GM12875 (cell line): ENCODE results near the gene ABCG1.

ENCODE experiments used
- H3K4me3 ChIP-seq: one replicate; pipeline ENCODE4 v1.5.1; 2011; ENCODE audit warnings: low read depth, low read length, control low read depth
- CTCF ChIP-seq: IDR thresholded peaks from 2 replicates; pipeline ENCODE4 v1.5.1; 2011; ENCODE audit warnings: low read depth, mild to moderate bottlenecking, control low read depth, inconsistent platforms, low read length, moderate library complexity, borderline replicate concordance; ENCODE audit not compliant: insufficient read depth

ABCG1 gene

DNA sequence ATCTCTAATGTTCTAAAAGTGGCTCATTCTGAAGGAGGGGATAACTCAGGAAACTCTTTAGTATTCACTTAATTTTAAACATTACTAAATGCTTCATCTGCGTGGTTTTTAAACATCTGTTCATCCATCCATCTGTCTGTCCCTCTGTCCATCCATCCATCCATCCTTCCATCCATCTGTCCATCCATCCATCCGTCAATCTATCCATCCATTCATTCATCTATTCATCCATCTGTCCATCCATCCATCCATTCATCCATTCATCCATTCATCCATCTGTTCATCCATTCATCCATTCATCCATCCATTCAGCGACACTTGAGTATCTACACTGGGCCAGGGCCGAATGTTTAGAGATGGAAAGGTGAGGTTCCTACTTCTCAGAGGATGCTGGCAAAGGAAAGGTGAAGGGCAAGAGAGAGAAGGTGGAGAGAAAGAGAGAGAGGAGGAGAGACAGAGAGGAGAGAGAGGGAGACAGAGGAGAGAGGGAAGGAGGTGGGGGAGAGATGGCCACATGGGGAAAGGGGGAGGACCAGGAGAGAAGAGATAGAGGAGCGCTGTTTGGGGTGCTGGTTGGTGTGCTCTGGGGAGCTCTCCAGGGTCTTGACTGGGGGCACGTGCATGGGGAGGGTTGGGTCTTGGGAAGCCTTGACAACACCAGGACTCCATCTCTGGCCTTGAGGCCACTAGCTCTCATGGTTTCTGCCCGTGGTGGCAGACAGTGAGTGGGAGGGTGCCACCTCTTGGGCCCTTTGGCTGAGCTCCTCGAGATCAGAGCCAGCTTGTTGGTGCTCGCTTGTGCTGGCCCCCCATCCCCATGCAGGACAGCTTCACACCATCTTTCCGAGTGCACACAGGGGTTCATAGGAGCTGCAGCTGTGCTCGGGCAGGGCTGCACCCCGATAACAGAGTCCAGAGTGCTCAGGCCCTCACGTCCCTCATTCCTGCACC lies 45.6 kb downstream of the ABCG1 start:
- no peak overlapping the region for H3K4me3 ChIP-seq
- no peak for TF ChIP-seq CTCF

- no peak overlapping the region for H3K4me3 ChIP-seq
- no peak for TF ChIP-seq CTCF
Measured at GRCh38 chr21:42265231-42265812, 46.4 kb downstream of the ABCG1 start.

DNA sequence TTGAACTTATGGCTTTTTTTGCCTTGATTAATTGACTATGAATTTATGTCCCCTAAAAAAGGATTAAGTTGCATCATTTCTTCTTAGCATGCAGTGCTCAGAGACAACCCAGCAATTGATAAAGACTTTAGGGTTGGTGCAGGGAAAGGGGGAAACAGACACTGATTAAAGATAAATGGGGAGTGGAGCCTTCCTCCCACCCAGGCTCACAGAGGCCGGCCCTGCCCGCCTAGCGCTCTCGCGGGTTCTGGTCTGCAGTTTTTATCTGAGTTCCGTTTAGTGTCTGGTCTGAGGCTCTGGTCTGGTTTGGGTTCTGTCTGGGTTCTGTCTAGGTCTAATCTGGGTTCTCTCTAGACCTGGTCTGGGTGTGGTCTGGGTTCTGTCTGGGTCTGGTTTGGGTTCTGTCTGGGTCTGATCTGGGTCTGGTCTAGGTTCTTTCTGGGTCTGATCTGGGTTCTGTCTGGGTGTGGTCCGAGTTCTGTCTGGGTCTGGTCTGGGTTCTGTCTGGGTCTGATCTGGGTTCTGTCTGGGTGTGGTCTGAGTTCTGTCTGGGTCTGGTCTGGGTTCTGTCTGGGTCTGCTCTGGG lies 48.1 kb downstream of the ABCG1 start:
- H3K4me3 ChIP-seq: no peak overlapping the region
- TF ChIP-seq CTCF: no peak

DNA sequence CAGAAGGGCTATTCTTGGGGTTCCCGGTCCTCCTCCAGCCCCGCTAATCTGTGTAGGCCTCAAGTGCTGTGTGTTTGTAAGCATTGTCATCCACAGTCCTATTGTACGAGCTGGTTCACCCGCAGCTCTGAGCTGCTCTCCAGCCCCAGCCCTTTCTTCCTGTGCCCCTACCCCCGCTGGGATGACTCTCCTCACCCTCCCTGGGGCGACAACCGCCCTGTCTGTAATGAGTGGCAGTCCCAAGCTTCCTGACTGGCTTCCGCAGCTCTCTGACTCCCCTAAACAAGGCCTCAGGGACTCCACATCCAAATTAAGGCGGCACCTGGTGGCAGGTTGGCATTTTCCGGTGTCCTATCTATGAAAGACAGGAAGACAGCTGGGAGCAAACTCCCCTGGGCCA lies 50.4 kb downstream of the ABCG1 start:
- TF ChIP-seq CTCF: no peak
- H3K4me3 ChIP-seq: no peak overlapping the region

- TF ChIP-seq CTCF: no peak
- H3K4me3 ChIP-seq: no peak overlapping the region
Measured at GRCh38 chr21:42271065-42271464, 52.1 kb downstream of the ABCG1 start.

GRCh38 chr21:42272109-42272962 lies 53.4 kb downstream of the ABCG1 start:
- H3K4me3 ChIP-seq: no peak overlapping the region
- no peak for TF ChIP-seq CTCF
